Spleen (tissue), 11 donors: ENCODE measurements around the gene DLEC1. TPM values are rescaled to one million over a fixed set of nuclear protein-coding genes. Genes with fewer than 3 reads are reported as not detected.

ENCODE experiments used
- DNase-seq: peaks from one replicate; pipeline ENCODE4 v3.0.0-alpha.2; 2020
- H3K27ac ChIP-seq, 8 donors: fragments of 200-600 bp; sonication (generic) in 7 of 8; 1 replicate in 4 of 8; 2 replicates in 4 of 8; pipeline versions ENCODE4 v1.5.0 to v1.8.0; 2016 to 2021; ENCODE audit warnings: inconsistent platforms in 4 of 8, mild to moderate bottlenecking in 4 of 8, moderate library complexity in 1 of 8
- H3K27me3 ChIP-seq, 7 donors: fragments of 200-600 bp; sonication (generic) in 6 of 7; replicated peaks in 1 of 7; 1 replicate in 4 of 7; 2 replicates in 3 of 7; pipeline versions ENCODE4 v1.5.0 to v1.8.0; 2016 to 2021; ENCODE audit warnings: inconsistent platforms in 3 of 7, mild to moderate bottlenecking in 1 of 7
- H3K36me3 ChIP-seq, 6 donors: fragments of 200-600 bp; sonication (generic) in 5 of 6; 1 replicate in 4 of 6; 2 replicates in 2 of 6; pipeline versions ENCODE4 v1.5.0 to v1.8.0; 2016 to 2021; ENCODE audit warnings: inconsistent platforms in 2 of 6
- H3K4me1 ChIP-seq, 6 donors: fragments of 200-600 bp; sonication (generic) in 5 of 6; 1 replicate in 3 of 6; 2 replicates in 3 of 6; pipeline versions ENCODE4 v1.5.0 to v1.8.0; 2016 to 2021; ENCODE audit warnings: inconsistent platforms in 3 of 6
- H3K4me3 ChIP-seq, 8 donors: fragments of 200-600 bp; sonication (generic) in 7 of 8; 1 replicate in 4 of 8; 2 replicates in 4 of 8; pipeline versions ENCODE4 v1.5.0 to v1.8.0; 2016 to 2021; ENCODE audit warnings: inconsistent platforms in 4 of 8, mild to moderate bottlenecking in 4 of 8, moderate library complexity in 2 of 8
- H3K9me3 ChIP-seq, 8 donors: fragments of 200-600 bp; sonication (generic) in 7 of 8; 1 replicate in 4 of 8; 2 replicates in 4 of 8; pipeline versions ENCODE4 v1.5.0 to v1.8.0; 2016 to 2021; ENCODE audit warnings: inconsistent platforms in 4 of 8
- CTCF ChIP-seq, 11 experiments: fragments of 200-600 bp in 7 of 11; fragments of 450-650 bp in 4 of 11; sonication (generic) in 4 of 11; IDR thresholded peaks in 8 of 11; conservative IDR thresholded peaks in 3 of 11; 1 replicate in 7 of 11; 2 replicates in 4 of 11; pipeline versions ENCODE4 v1.4.0 to v1.8.0; 2016 to 2021; ENCODE audit warnings: antibody characterized with exemption in 11 of 11, inconsistent platforms in 4 of 11, mild to moderate bottlenecking in 1 of 11
- POLR2A ChIP-seq, 3 donors: fragments of 450-650 bp; IDR thresholded peaks; one replicate each; pipeline ENCODE4 v1.5.1; 2017; ENCODE audit warnings: antibody characterized with exemption in 3 of 3, mild to moderate bottlenecking in 1 of 3
- POLR2AphosphoS5 ChIP-seq, 3 donors: sonication (generic); formaldehyde crosslinking; IDR thresholded peaks; one replicate each; pipeline ENCODE4 v1.5.1; 2017; ENCODE audit warnings: antibody characterized with exemption in 3 of 3
- WGBS, 5 donors: extraction: QIAGEN DNeasy Blood & Tissue Kit in 3 of 5; methylation state at CpG; one replicate each; pipeline versions ENCODE4 v1.1.5 to v1.1.7; 2013 to 2018; 5-methylcytosine and 5-hydroxymethylcytosine counted together
- intact Hi-C: fragments of 100-400 bp; cut with DNase I; formaldehyde crosslinking; loops from one replicate; pipeline ENCODE4 v1.15.0; 2023; ENCODE audit warnings: low total_unique reads
- polyA plus RNA-seq, 3 donors: library from polyadenylated mRNA; stranded (reverse); fragments of 200-250 nt; gene quantifications; one replicate each; pipeline ENCODE4 v1.2.1, GENCODE V29; 2013
- total RNA-seq, 7 donors: library from RNA; depleted of rRNA in 3 of 7; stranded (reverse); fragments of >200 nt in 3 of 7; fragmentation: NEBNext Ultra II Directional in 4 of 7; extraction: Animal tissue kit (Norgen Biotek cat#: 25700) in 4 of 7; gene quantifications; one replicate each; pipeline versions ENCODE4 v1.1.0 to v1.2.1, GENCODE V29; 2016 to 2021
- donor health status: healthy with polysubstance abuse.
- donor health status: DM: no; HTN: no; CAD: no; lungs with moderate emphysema.
- donor health status: DM: no; HTN: no; CAD: no.
- donor health status: Bipolar disorder and iron deficiency.
- donor health status: healthy.
- donor health status: DM: no; HTN: no; CAD: no.
- donor health status: DM: yes; HTN: yes; CAD: no.

Gene DLEC1
- total and polyA plus RNA-seq, 10 donors = 0.36 to 2.3 (median 0.88) TPM

GRCh38 chr3:38098376-38098723, 59.3 kb downstream of the DLEC1 start:
- no peak for TF ChIP-seq POLR2AphosphoS5 (IDR thresholded peaks at IDR 0.05)
- no peak for TF ChIP-seq CTCF (IDR thresholded peaks at IDR 0.05 in 8 of 11, conservative IDR thresholded peaks at IDR 0.05 in 3 of 11)
- no peak for TF ChIP-seq POLR2A (IDR thresholded peaks at IDR 0.05)
- Histone ChIP-seq H3K36me3 (no peaks in the 10 kb centered on the region), H3K4me1 (peaks cover 0 to 27% (median 12%) of the 10 kb centered on the region in 6 donors), H3K4me3 (no peak overlapping the region), H3K9me3 (no peaks in the 10 kb centered on the region), H3K27me3 (no peaks in the 10 kb centered on the region), H3K27ac (no peak overlapping the region)
- intact Hi-C loops = no loop called here
- no peak for DNase-seq
- WGBS, 5 donors = 86 to 94% (median 90%) methylated on average over 9 of the region's 9 CpGs

GRCh38 chr3:38099518-38099917, 60.5 kb downstream of the DLEC1 start:
- TF ChIP-seq CTCF (IDR thresholded peaks at IDR 0.05 in 8 of 11, conservative IDR thresholded peaks at IDR 0.05 in 3 of 11) = no peak
- H3K9me3 ChIP-seq = peaks cover 0 to 6% (median 0%) of the 10 kb centered on the region in 8 donors
- no peaks in the 10 kb centered on the region for H3K27me3 ChIP-seq
- H3K36me3 ChIP-seq = no peaks in the 10 kb centered on the region
- intact Hi-C loops = no loop called here
- H3K4me1 ChIP-seq = peaks cover 0 to 27% (median 12%) of the 10 kb centered on the region in 6 donors
- WGBS, 5 donors = 41 to 64% (median 49%) methylated on average over 5 of the region's 5 CpGs
- H3K4me3 ChIP-seq = no peak overlapping the region
- DNase-seq = no peak
- no peak overlapping the region for H3K27ac ChIP-seq

- Histone ChIP-seq H3K36me3 (no peaks in the 10 kb centered on the region), H3K27me3 (no peaks in the 10 kb centered on the region), H3K27ac (no peak overlapping the region), H3K4me3 (no peak overlapping the region), H3K4me1 (peaks cover 0 to 27% (median 12%) of the 10 kb centered on the region in 6 donors), H3K9me3 (peaks cover 0 to 16% (median 6%) of the 10 kb centered on the region in 8 donors)
- intact Hi-C loops = no loop called here
- no peak for DNase-seq
- WGBS, 5 donors = 79 to 93% (median 85%) methylated on average over 3 of the region's 3 CpGs
- TF ChIP-seq POLR2AphosphoS5 (IDR thresholded peaks at IDR 0.05) (no peak), POLR2A (IDR thresholded peaks at IDR 0.05) (no peak)
Measured at GRCh38 chr3:38100498-38100897, 61.5 kb downstream of the DLEC1 start.

GRCh38 chr3:38101811-38102443, 62.9 kb downstream of the DLEC1 start:
- WGBS, 5 donors = 66 to 81% (median 74%) methylated on average over 6 of the region's 6 CpGs
- no peak for TF ChIP-seq POLR2A (IDR thresholded peaks at IDR 0.05)
- TF ChIP-seq CTCF (IDR thresholded peaks at IDR 0.05 in 8 of 11, conservative IDR thresholded peaks at IDR 0.05 in 3 of 11) = no peak
- TF ChIP-seq POLR2AphosphoS5 (IDR thresholded peaks at IDR 0.05) = no peak
- peaks cover 0 to 24% (median 14%) of the 10 kb centered on the region in 8 donors for H3K9me3 ChIP-seq
- DNase-seq = no peak
- intact Hi-C loops = no loop called here
- H3K27ac ChIP-seq = peak overlapping the region in 5 of 8 donors; percentile 2 to 79 (median 52)
- peaks cover 0 to 28% (median 12%) of the 10 kb centered on the region in 6 donors for H3K4me1 ChIP-seq
- H3K36me3 ChIP-seq = no peaks in the 10 kb centered on the region
- H3K27me3 ChIP-seq = no peaks in the 10 kb centered on the region
- no peak overlapping the region for H3K4me3 ChIP-seq
